Adrenal gland (tissue), 12 donors: ENCODE measurements around the gene RYR2. TPM values are rescaled to one million over a fixed set of nuclear protein-coding genes. Genes with fewer than 3 reads are reported as not detected.

ENCODE experiments used
- DNase-seq, 7 donors: peaks; one replicate each; pipeline ENCODE4 v3.0.0-alpha.2; 2019 to 2020
- H3K27ac ChIP-seq, 5 donors: fragments of 200-600 bp; sonication (generic) in 4 of 5; 1 replicate in 3 of 5; 2 replicates in 2 of 5; pipeline versions ENCODE4 v1.5.1 to v1.8.0; 2016 to 2020; ENCODE audit warnings: mild to moderate bottlenecking in 1 of 5
- H3K27me3 ChIP-seq: fragments of 200-600 bp; 2 replicates; pipeline ENCODE4 v1.8.0; 2021
- H3K36me3 ChIP-seq, 2 donors: fragments of 200-600 bp; replicated peaks in 1 of 2; 1 replicate in 1 of 2; 2 replicates in 1 of 2; pipeline versions ENCODE4 v1.5.1 to v1.8.0; 2018 to 2022
- H3K4me1 ChIP-seq, 2 donors: fragments of 200-600 bp; replicated peaks in 1 of 2; 1 replicate in 1 of 2; 2 replicates in 1 of 2; pipeline versions ENCODE4 v1.5.1 to v1.8.0; 2018 to 2021
- H3K4me3 ChIP-seq, 4 donors: fragments of 200-600 bp; sonication (generic) in 3 of 4; one replicate each; pipeline ENCODE4 v1.5.1; 2016 to 2018
- H3K9me3 ChIP-seq, 3 donors: fragments of 200-600 bp; sonication (generic) in 1 of 3; replicated peaks in 1 of 3; 1 replicate in 2 of 3; 2 replicates in 1 of 3; pipeline versions ENCODE4 v1.5.1 to v1.8.0; 2016 to 2021
- CTCF ChIP-seq, 6 experiments: fragments of 450-650 bp in 4 of 6; fragments of 200-600 bp in 2 of 6; sonication (generic) in 1 of 6; IDR thresholded peaks; 1 replicate in 5 of 6; 2 replicates in 1 of 6; pipeline versions ENCODE4 v1.5.1 to v1.8.0; 2016 to 2021; ENCODE audit warnings: antibody characterized with exemption in 6 of 6, mild to moderate bottlenecking in 2 of 6, moderate library complexity in 1 of 6
- POLR2A ChIP-seq, 2 donors: fragments of 450-650 bp; IDR thresholded peaks; one replicate each; pipeline ENCODE4 v1.6.1; 2017; ENCODE audit warnings: antibody characterized with exemption in 2 of 2, mild to moderate bottlenecking in 2 of 2, moderate library complexity in 1 of 2
- WGBS, 4 donors: extraction: QIAGEN DNeasy Blood & Tissue Kit in 2 of 4; methylation state at CpG; one replicate each; pipeline versions ENCODE4 v1.1.5 to v1.1.7; 2013 to 2017; 5-methylcytosine and 5-hydroxymethylcytosine counted together
- intact Hi-C, 2 donors: fragments of 100-400 bp; cut with DNase I; formaldehyde crosslinking; loops; one replicate each; pipeline versions ENCODE4 v1.14.1 to v1.15.0; 2022 to 2023
- polyA plus RNA-seq, 3 donors: library from polyadenylated mRNA; stranded (reverse); fragments of 200-250 nt in 2 of 3; fragments of 350-450 nt in 1 of 3; fragmentation: Illumina TruSeq in 1 of 3; extraction: RNeasy Lipid Tissue Mini Kit (QIAGEN cat#74804) in 1 of 3; gene quantifications; one replicate each; pipeline ENCODE4 v1.2.3, GENCODE V29; 2013 to 2014
- total RNA-seq, 9 donors: library from RNA; depleted of rRNA in 4 of 9; stranded (reverse); fragments of >200 nt in 4 of 9; fragments of 120-200 nt in 1 of 9; fragmentation: NEBNext Ultra II Directional in 1 of 9; extraction: Animal tissue kit (Norgen Biotek cat#: 25700) in 1 of 9; gene quantifications; one replicate each; pipeline versions ENCODE4 v1.1.0 to v1.2.4, GENCODE V29; 2013 to 2023
- donor health status: healthy with polysubstance abuse.
- donor health status: Bipolar disorder and iron deficiency.
- donor health status: DM: yes; HTN: yes; CAD: no.
- donor health status: DM: no; HTN: no; CAD: no.
- donor health status: DM: no; HTN: no; CAD: no.
- donor health status: DM: yes; HTN: yes; CAD: no.

The RYR2 gene
- total and polyA plus RNA-seq, 12 donors, result 0.07 to 6.3 (median 0.18) TPM; not detected in 1

DNA sequence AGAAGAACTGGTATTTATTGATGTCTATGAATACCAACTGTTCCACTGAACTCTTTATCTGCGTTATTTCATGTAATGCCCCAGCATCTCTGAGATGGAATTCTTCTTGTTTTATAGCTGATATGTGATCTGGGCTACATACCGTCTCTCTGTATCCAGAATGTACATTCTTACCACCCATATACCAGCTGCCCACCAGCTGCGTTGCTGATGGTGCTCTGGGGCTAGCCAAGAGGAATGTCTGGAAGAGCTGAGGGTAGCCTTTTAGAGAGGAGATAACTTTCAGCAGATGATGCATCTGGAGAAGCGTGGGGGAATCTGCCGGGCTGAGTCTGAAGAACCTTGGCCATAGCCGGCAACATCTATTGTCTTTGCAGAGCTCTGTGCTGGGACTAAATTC is 137.5 kb downstream of the RYR2 start:
- 86 to 96% (median 93%) methylated on average over 6 of the region's 6 CpGs for WGBS, 4 donors
- H3K36me3 ChIP-seq, result no peaks in the 10 kb centered on the region
- no peak overlapping the region for H3K4me3 ChIP-seq
- no peak overlapping the region for H3K27ac ChIP-seq
- H3K9me3 ChIP-seq, result no peaks in the 10 kb centered on the region
- no peak for DNase-seq
- intact Hi-C loops, result no loop called here
- no peaks in the 10 kb centered on the region for H3K27me3 ChIP-seq
- TF ChIP-seq CTCF (IDR thresholded peaks at IDR 0.05) (no peak), POLR2A (IDR thresholded peaks at IDR 0.05) (no peak)
- H3K4me1 ChIP-seq, result no peaks in the 10 kb centered on the region

DNA sequence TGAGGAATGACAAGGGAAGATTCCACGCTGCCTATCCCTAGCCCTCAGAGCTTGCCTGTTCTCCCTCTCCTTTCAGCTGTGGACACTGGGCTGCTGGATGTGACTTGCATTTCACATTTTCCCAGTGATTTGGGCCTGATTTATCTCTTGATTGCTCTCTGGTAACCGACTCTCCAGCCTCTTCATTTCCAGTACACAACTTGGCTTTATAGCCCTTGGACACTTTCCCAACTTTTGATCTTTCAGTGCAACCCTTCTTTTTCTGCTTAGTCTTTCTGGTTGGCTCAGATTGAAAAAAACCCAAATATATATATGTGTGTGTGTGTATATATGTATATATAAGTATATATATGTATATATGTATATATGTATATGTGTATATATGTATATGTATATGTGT is 138.3 kb downstream of the RYR2 start:
- Histone ChIP-seq H3K4me3 (no peak overlapping the region), H3K36me3 (no peaks in the 10 kb centered on the region), H3K9me3 (no peaks in the 10 kb centered on the region), H3K27me3 (no peaks in the 10 kb centered on the region), H3K27ac (no peak overlapping the region), H3K4me1 (no peaks in the 10 kb centered on the region)
- intact Hi-C loops, result no loop called here
- TF ChIP-seq POLR2A (IDR thresholded peaks at IDR 0.05) (no peak), CTCF (IDR thresholded peaks at IDR 0.05) (no peak)
- no peak for DNase-seq
- 53 to 69% (median 63%) methylated on average over 1 to 2 of the region's 2 CpGs for WGBS, 4 donors

DNA sequence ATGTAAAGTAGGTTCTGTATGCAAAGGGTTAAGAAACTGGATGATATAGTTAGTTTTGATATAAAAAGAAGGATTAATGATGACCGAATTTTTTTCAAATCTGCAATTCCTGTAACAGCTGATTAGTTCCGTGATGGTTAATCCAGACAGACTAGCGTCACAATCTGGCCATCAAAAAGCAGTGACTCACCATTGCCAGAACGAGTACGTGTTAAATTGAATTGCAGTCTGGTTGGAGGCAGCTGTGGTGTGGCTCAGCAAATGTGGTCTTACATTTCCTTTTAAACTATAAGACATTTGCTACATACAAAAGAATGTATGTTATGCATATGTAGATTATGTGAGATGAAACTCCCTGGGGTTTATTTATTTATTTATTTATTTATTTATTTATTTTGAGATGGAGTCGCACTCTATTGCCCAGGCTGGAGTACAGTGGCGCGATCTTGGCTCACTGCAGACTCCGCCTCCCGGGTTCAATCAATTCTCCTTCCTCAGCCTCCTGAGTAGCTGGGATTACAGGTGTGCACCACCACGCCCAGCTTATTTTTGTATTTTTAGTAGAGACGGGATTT is 139.8 kb downstream of the RYR2 start:
- Histone ChIP-seq H3K27ac (no peak overlapping the region), H3K27me3 (no peaks in the 10 kb centered on the region), H3K36me3 (no peaks in the 10 kb centered on the region), H3K9me3 (no peaks in the 10 kb centered on the region), H3K4me1 (no peaks in the 10 kb centered on the region), H3K4me3 (no peak overlapping the region)
- no peak for TF ChIP-seq CTCF (IDR thresholded peaks at IDR 0.05)
- no peak for TF ChIP-seq POLR2A (IDR thresholded peaks at IDR 0.05)
- WGBS, 4 donors, result 75 to 79% (median 76%) methylated on average over 12 of the region's 12 CpGs
- DNase-seq, result peak in 3 of 7 donors; percentile 8 to 66 (median 25)
- intact Hi-C loops, result no loop called here

DNA sequence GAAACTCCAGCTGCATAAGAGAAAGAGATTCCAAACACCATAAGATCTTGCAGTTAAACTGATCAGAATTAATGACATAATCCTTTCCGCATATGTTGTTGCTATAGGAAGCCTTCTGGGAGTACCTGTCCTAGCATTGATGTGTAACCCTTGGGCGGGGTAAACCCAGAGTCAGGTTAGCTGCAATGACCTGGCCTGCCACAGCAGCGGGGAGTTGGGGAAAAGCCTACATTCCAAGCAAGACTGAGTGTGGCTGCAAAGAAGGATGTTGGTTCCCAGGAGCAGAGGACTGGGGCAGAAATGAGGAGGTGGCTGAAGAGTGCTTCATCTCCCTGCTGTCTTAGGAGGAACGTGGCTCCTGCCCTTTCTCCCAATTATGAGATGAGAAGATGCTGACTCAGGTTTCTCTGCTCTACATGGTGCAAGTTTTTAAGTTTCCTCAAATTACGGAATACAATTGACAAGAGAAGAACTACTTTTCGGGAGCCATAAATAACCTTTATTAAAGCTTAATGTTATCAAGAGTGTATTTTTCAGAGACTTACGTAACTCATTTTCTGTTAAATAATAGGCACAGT is 142.1 kb downstream of the RYR2 start:
- Histone ChIP-seq H3K36me3 (no peaks in the 10 kb centered on the region), H3K27ac (no peak overlapping the region), H3K27me3 (no peaks in the 10 kb centered on the region), H3K4me3 (no peak overlapping the region), H3K9me3 (no peaks in the 10 kb centered on the region), H3K4me1 (no peaks in the 10 kb centered on the region)
- no peak for DNase-seq
- 65 to 78% (median 75%) methylated on average over 7 of the region's 7 CpGs for WGBS, 4 donors
- intact Hi-C loops, result no loop called here
- TF ChIP-seq POLR2A (IDR thresholded peaks at IDR 0.05), result no peak
- no peak for TF ChIP-seq CTCF (IDR thresholded peaks at IDR 0.05)
